MM.1S (cell line): Measurements from ENCODE around the gene GGTA1.

ENCODE experiments used
- EZH2 ChIP-seq: fragments of 300-600 bp; sonication (generic); optimal IDR thresholded peaks from 2 replicates; pipeline ENCODE3; 2017; ENCODE audit warnings: low read depth, mild to moderate bottlenecking, antibody characterized with exemption, low read length, mixed read lengths
- EZH2phosphoT487 ChIP-seq: fragments of 300-600 bp; sonication (generic); IDR thresholded peaks from 2 replicates; pipeline ENCODE4 v1.6.1; 2018; ENCODE audit warnings: antibody characterized with exemption, low read length
- TF ChIP-seq, protein P1 (sequence below): fragments of 300-600 bp; sonication (generic); IDR thresholded peaks from 2 replicates; pipeline ENCODE4 v1.5.1; 2016; ENCODE audit warnings: antibody characterized with exemption, low read length, mixed read lengths

GRCh38 chr9:121545875-121546423 lies 46.3 kb upstream of the GGTA1 start:
- TF ChIP-seq, protein P1, sequence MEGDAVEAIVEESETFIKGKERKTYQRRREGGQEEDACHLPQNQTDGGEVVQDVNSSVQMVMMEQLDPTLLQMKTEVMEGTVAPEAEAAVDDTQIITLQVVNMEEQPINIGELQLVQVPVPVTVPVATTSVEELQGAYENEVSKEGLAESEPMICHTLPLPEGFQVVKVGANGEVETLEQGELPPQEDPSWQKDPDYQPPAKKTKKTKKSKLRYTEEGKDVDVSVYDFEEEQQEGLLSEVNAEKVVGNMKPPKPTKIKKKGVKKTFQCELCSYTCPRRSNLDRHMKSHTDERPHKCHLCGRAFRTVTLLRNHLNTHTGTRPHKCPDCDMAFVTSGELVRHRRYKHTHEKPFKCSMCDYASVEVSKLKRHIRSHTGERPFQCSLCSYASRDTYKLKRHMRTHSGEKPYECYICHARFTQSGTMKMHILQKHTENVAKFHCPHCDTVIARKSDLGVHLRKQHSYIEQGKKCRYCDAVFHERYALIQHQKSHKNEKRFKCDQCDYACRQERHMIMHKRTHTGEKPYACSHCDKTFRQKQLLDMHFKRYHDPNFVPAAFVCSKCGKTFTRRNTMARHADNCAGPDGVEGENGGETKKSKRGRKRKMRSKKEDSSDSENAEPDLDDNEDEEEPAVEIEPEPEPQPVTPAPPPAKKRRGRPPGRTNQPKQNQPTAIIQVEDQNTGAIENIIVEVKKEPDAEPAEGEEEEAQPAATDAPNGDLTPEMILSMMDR = peak; percentile 89
- TF ChIP-seq EZH2 (no peak), EZH2phosphoT487 (no peak)
